Measurements from ENCODE around the gene CHRM4. TPM values are rescaled to one million over a fixed set of nuclear protein-coding genes. Genes with fewer than 3 reads are reported as not detected.

CHRM4 gene
- polyA plus RNA-seq (2013): 0.40 and 0.57 TPM in 2 replicates

GRCh38 chr11:46391578-46392420 is at the start of gene CHRM4:
CHRM4 (minus strand) TSS chr11:46391776; CDS start chr11:46386557, 5,219 bp downstream.
- no peak within 1 kb of the TSS for H4K8ac ChIP-seq (ENCODE audit: low read depth, low read length)
- H3K27ac ChIP-seq (ENCODE audit: low read depth, low read length): no peak within 1 kb of the TSS
- H3K79me2 ChIP-seq (ENCODE audit: control insufficient read depth, insufficient read depth, low read length, poor library complexity): no peaks in the 10 kb centered on the region
- H3K4ac ChIP-seq (ENCODE audit: low read depth, low read length): no peak within 1 kb of the TSS
- WGBS (ENCODE audit: extremely low coverage, insufficient coverage, insufficient read length): no CpG with 5 or more reads among the region's 123 CpGs
- DNase-seq: peak in 1 of 2 donors; percentile 32
- H3K4me2 ChIP-seq (ENCODE audit: low read length): peak within 1 kb of the TSS; percentile 89
- H3K4me3 ChIP-seq (ENCODE audit: low read depth, low read length): peak within 1 kb of the TSS; percentile 61
- no peak within 1 kb of the TSS for H3K9ac ChIP-seq (ENCODE audit: low read length)
- peaks cover 3 to 9% of the 10 kb centered on the region in 2 experiments for H3K36me3 ChIP-seq (ENCODE audit: control insufficient read depth in 1 of 2, insufficient read depth in 2 of 2, low read length in 2 of 2)
- H2BK5ac ChIP-seq (ENCODE audit: low read depth, low read length, poor library complexity): no peak within 1 kb of the TSS
- no peak within 1 kb of the TSS for H2AFZ ChIP-seq (ENCODE audit: insufficient read depth, low read length, poor library complexity)
- H4K91ac ChIP-seq (ENCODE audit: low read depth, low read length): no peak within 1 kb of the TSS
- no peaks in the 10 kb centered on the region for H3K79me1 ChIP-seq (ENCODE audit: low read length)
- peaks cover 4% of the 10 kb centered on the region for H3K9me3 ChIP-seq (ENCODE audit: insufficient read depth, low read depth, low read length)
- no peak within 1 kb of the TSS for H4K12ac ChIP-seq (ENCODE audit: low read depth, low read length)
- no peak within 1 kb of the TSS for H2AK5ac ChIP-seq (ENCODE audit: low read length)
- H2BK120ac ChIP-seq (ENCODE audit: insufficient read depth, low read length, poor library complexity): no peak within 1 kb of the TSS
- peaks cover 26 to 28% of the 10 kb centered on the region in 2 experiments for H3K4me1 ChIP-seq (ENCODE audit: control insufficient read depth in 1 of 2, insufficient read depth in 2 of 2, low read length in 2 of 2)
- H3K23ac ChIP-seq (ENCODE audit: low read length): no peak within 1 kb of the TSS
- no peak within 1 kb of the TSS for H3K14ac ChIP-seq (ENCODE audit: low read length)
- H3K27me3 ChIP-seq (ENCODE audit: insufficient read depth, low read length): peaks cover 29% of the 10 kb centered on the region
- no peak within 1 kb of the TSS for H3K18ac ChIP-seq (ENCODE audit: low read length)
- H2BK12ac ChIP-seq (ENCODE audit: low read length): no peak within 1 kb of the TSS

GRCh38 chr11:46438211-46438610 is 46.6 kb upstream of the CHRM4 start:
- WGBS (ENCODE audit: extremely low coverage, insufficient coverage, insufficient read length): no CpG with 5 or more reads among the region's 4 CpGs
- Histone ChIP-seq H3K14ac (ENCODE audit: low read length) (no peak overlapping the region), H3K27ac (ENCODE audit: low read depth, low read length) (no peak overlapping the region)

GRCh38 chr11:46437122-46437689 is 45.6 kb upstream of the CHRM4 start:
- Histone ChIP-seq H3K79me1 (ENCODE audit: low read length) (no peaks in the 10 kb centered on the region), H3K23ac (ENCODE audit: low read length) (no peak overlapping the region), H2BK5ac (ENCODE audit: low read depth, low read length, poor library complexity) (no peak overlapping the region), H3K9me3 (ENCODE audit: insufficient read depth, low read depth, low read length) (no peaks in the 10 kb centered on the region), H3K14ac (ENCODE audit: low read length) (no peak overlapping the region), H4K12ac (ENCODE audit: low read depth, low read length) (no peak overlapping the region), H4K8ac (ENCODE audit: low read depth, low read length) (no peak overlapping the region), H3K18ac (ENCODE audit: low read length) (no peak overlapping the region), H3K4me3 (ENCODE audit: low read depth, low read length) (no peak overlapping the region), H3K9ac (ENCODE audit: low read length) (no peak overlapping the region), H3K27me3 (ENCODE audit: insufficient read depth, low read length) (no peaks in the 10 kb centered on the region), H3K36me3 (ENCODE audit: control insufficient read depth in 1 of 2, insufficient read depth in 2 of 2, low read length in 2 of 2) (peaks cover 16 to 19% of the 10 kb centered on the region in 2 experiments), H2BK120ac (ENCODE audit: insufficient read depth, low read length, poor library complexity) (no peak overlapping the region), H3K4ac (ENCODE audit: low read depth, low read length) (no peak overlapping the region), H2AK5ac (ENCODE audit: low read length) (no peak overlapping the region), H3K4me2 (ENCODE audit: low read length) (no peak overlapping the region), H3K27ac (ENCODE audit: low read depth, low read length) (no peak overlapping the region), H2AFZ (ENCODE audit: insufficient read depth, low read length, poor library complexity) (no peak overlapping the region), H2BK12ac (ENCODE audit: low read length) (no peak overlapping the region), H4K91ac (ENCODE audit: low read depth, low read length) (no peak overlapping the region), H3K4me1 (ENCODE audit: control insufficient read depth in 1 of 2, insufficient read depth in 2 of 2, low read length in 2 of 2) (no peaks in the 10 kb centered on the region), H3K79me2 (ENCODE audit: control insufficient read depth, insufficient read depth, low read length, poor library complexity) (no peaks in the 10 kb centered on the region)
- no CpG with 5 or more reads among the region's 6 CpGs for WGBS (ENCODE audit: extremely low coverage, insufficient coverage, insufficient read length)
- no peak for DNase-seq

More at GRCh38 chr11:46438211-46438610, 46.6 kb upstream of the CHRM4 start:
- Histone ChIP-seq H3K79me2 (ENCODE audit: control insufficient read depth, insufficient read depth, low read length, poor library complexity) (no peaks in the 10 kb centered on the region), H3K9me3 (ENCODE audit: insufficient read depth, low read depth, low read length) (no peaks in the 10 kb centered on the region), H2AFZ (ENCODE audit: insufficient read depth, low read length, poor library complexity) (no peak overlapping the region), H3K4me1 (ENCODE audit: control insufficient read depth in 1 of 2, insufficient read depth in 2 of 2, low read length in 2 of 2) (no peaks in the 10 kb centered on the region), H4K8ac (ENCODE audit: low read depth, low read length) (no peak overlapping the region), H3K27me3 (ENCODE audit: insufficient read depth, low read length) (no peaks in the 10 kb centered on the region), H3K18ac (ENCODE audit: low read length) (no peak overlapping the region), H3K4me3 (ENCODE audit: low read depth, low read length) (no peak overlapping the region), H3K79me1 (ENCODE audit: low read length) (no peaks in the 10 kb centered on the region), H3K23ac (ENCODE audit: low read length) (no peak overlapping the region), H2BK120ac (ENCODE audit: insufficient read depth, low read length, poor library complexity) (no peak overlapping the region), H2BK5ac (ENCODE audit: low read depth, low read length, poor library complexity) (no peak overlapping the region), H3K36me3 (ENCODE audit: control insufficient read depth in 1 of 2, insufficient read depth in 2 of 2, low read length in 2 of 2) (peaks cover 15 to 21% of the 10 kb centered on the region in 2 experiments), H3K4ac (ENCODE audit: low read depth, low read length) (no peak overlapping the region), H2BK12ac (ENCODE audit: low read length) (no peak overlapping the region), H4K12ac (ENCODE audit: low read depth, low read length) (no peak overlapping the region), H4K91ac (ENCODE audit: low read depth, low read length) (no peak overlapping the region), H3K4me2 (ENCODE audit: low read length) (no peak overlapping the region), H3K9ac (ENCODE audit: low read length) (no peak overlapping the region), H2AK5ac (ENCODE audit: low read length) (no peak overlapping the region)
- no peak for DNase-seq

- Histone ChIP-seq H3K18ac (ENCODE audit: low read length) (no peak overlapping the region), H3K9ac (ENCODE audit: low read length) (no peak overlapping the region), H2BK5ac (ENCODE audit: low read depth, low read length, poor library complexity) (no peak overlapping the region), H3K4me1 (ENCODE audit: control insufficient read depth in 1 of 2, insufficient read depth in 2 of 2, low read length in 2 of 2) (no peaks in the 10 kb centered on the region), H3K4me2 (ENCODE audit: low read length) (no peak overlapping the region), H2BK12ac (ENCODE audit: low read length) (no peak overlapping the region), H3K4me3 (ENCODE audit: low read depth, low read length) (no peak overlapping the region), H3K79me2 (ENCODE audit: control insufficient read depth, insufficient read depth, low read length, poor library complexity) (no peaks in the 10 kb centered on the region), H2BK120ac (ENCODE audit: insufficient read depth, low read length, poor library complexity) (no peak overlapping the region), H3K23ac (ENCODE audit: low read length) (no peak overlapping the region), H4K91ac (ENCODE audit: low read depth, low read length) (no peak overlapping the region), H3K36me3 (ENCODE audit: control insufficient read depth in 1 of 2, insufficient read depth in 2 of 2, low read length in 2 of 2) (peaks cover 13 to 19% of the 10 kb centered on the region in 2 experiments), H3K27ac (ENCODE audit: low read depth, low read length) (no peak overlapping the region), H2AFZ (ENCODE audit: insufficient read depth, low read length, poor library complexity) (no peak overlapping the region), H3K79me1 (ENCODE audit: low read length) (no peaks in the 10 kb centered on the region), H3K14ac (ENCODE audit: low read length) (no peak overlapping the region), H3K9me3 (ENCODE audit: insufficient read depth, low read depth, low read length) (no peaks in the 10 kb centered on the region), H3K27me3 (ENCODE audit: insufficient read depth, low read length) (no peaks in the 10 kb centered on the region), H3K4ac (ENCODE audit: low read depth, low read length) (no peak overlapping the region), H4K12ac (ENCODE audit: low read depth, low read length) (no peak overlapping the region), H4K8ac (ENCODE audit: low read depth, low read length) (no peak overlapping the region), H2AK5ac (ENCODE audit: low read length) (no peak overlapping the region)
- WGBS (ENCODE audit: extremely low coverage, insufficient coverage, insufficient read length): no CpG with 5 or more reads among the region's 3 CpGs
- DNase-seq: no peak
Measured at GRCh38 chr11:46436113-46436512, 44.5 kb upstream of the CHRM4 start.

Measured in trophoblast cell (in vitro differentiated cells and primary cell).